ENCODE data around the gene AATF.

Gene AATF

DNA sequence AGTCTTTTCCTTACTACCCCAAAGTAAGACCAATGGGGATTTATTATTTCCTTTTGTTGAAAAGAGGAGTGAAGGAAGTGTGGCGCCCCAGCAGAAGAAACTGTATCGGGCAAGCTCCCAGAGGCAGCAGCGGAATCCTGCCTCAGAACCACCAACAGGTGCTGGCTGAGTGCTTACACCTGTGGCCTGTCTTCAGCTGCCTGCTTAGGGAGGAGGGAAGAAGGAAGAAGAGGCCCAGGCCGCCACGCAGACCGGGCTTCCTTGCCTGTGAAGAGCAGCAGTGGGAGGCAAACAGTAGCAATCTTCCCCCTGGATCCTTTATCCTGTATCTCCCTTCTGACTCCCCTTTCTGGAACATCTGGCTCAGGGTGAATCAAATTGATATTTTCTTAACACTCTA is 134.7 kb downstream of the AATF start:
- DNase-seq: no peak

DNA sequence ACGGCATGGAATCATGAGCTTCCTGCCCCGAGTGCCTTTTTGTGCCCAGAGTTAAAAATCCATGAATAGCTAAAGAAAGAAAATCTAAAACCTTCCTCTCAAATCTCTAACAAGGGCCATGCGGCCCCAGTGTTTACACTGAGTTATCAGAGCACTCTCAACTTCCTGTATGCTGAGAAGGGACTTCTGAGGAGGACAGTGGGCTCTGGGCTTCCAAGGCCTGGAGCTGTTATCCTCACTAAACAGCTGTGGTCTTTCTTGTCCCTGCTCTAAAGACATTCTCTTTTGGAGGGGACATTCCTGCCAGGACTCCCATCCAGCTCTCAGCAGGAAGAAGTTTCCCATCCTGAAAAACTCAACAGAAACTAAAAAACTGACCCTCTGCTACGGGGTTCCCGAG is 135.6 kb downstream of the AATF start:
- DNase-seq: no peak

DNA sequence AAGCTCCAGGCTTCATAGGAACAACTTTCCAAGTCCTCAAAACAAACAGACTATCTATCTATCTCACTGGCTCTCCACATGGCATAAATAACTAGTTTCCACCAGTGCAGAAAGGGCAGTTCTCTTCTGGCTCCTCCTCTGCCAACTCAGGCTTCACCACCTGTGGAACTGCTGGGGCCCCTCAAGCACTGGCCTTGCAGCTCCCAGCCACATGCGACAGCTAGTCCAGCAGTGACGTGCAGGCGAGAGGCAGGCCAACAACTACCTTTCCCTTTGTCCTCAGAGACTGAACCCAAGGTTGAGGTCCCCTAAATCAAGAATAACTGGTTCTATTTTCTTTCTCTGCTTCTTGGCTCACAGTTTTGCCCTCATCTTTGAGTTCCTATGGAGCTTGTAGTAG is 137.6 kb downstream of the AATF start:
- DNase-seq: no peak

DNA sequence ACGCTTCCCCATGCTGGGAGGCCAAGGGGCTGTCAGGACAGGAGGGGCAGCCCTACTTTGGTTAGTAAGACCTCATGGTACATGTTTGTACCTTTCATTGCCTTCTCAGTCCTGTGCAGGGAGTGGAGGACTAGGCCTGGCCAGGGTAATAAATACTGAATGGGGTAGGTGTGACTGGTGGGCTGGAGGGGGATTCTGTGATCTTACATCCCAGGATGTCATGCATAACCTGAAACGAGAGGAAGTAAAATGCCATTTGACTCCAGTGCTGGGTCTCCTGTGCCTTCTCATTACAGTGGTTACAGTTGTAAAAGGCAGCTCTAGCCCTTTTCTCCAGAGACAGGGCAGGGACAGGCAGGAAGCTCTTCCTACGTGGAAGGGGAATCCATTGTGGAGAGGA is 138.2 kb downstream of the AATF start:
- no peak for DNase-seq

DNA sequence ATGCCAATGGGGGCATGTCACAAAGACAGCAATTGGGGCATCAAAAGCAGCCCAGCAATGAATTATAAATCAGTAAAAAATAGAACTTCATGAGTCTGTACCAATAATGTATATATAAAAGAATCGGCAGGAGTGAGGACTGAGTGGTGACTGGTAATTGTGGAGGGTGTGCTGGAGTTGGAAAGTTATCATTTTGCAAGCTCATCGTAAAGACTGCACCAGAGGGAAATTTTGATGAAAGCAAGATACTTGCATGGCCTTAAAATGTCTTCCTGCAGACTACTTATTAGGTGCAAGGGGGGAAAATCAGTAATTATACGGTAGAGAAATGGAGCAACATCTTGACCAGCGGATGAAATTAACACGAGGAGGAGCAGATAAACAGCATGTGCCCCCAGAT is 138.9 kb downstream of the AATF start:
- no peak for DNase-seq

DNA sequence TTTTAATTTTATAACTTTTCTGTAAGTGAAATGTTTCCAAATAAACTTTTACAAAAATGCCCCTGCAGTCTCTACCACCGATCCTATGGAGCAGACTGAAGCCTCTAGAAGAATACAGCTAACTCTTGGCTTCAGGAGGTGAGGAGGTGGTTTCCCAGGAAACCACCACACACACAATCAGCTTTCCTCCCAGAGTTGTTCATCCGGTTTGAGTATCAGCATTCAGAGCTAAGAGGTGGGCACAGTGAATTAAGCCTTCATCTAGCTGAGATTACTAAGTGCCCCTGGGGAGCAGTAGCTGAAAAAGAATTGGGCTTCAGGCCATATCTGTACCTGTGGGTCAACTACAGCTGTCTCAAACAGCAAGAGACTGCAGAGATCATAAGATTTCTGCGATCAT is 139.7 kb downstream of the AATF start:
- no peak for DNase-seq

DNA sequence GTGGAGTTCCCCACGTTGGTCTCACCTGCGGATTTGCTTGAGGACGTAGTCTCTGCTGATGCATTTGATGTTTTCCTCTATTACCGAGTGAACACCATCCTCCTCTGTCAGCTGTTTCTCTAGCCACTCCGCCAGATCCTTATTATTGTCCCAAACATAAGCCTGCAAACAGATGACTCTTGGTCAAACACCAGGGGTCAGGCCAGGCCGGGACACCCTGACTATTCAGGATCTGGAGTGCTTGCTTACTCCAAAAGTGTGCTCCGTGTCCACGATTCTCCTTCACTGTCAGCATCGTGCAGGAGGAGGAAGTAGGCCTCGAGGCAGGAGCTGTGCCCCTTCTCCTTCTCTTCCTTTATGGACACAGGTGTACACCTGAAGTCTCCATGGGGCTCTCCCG is 140.2 kb downstream of the AATF start:
- DNase-seq: no peak

DNA sequence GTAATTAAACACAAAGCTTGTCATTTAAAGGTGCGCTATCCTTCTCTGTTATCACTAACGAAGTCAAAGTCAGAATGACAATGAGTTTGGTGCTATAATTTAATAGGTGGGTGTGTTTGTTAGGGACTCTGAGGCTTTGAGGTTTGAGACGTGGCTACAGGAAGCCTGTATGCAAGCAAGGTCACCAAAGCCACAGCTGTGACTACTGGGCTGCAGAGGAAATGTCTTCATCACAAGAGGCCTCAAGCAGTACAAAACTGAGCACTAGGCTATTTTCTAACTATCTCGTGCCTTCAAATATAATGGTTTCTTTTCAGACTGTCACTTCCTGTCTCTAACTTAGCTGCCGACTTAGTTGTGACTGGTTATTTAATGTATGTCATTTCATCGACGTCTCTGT is 141.2 kb downstream of the AATF start:
- DNase-seq: no peak

DNA sequence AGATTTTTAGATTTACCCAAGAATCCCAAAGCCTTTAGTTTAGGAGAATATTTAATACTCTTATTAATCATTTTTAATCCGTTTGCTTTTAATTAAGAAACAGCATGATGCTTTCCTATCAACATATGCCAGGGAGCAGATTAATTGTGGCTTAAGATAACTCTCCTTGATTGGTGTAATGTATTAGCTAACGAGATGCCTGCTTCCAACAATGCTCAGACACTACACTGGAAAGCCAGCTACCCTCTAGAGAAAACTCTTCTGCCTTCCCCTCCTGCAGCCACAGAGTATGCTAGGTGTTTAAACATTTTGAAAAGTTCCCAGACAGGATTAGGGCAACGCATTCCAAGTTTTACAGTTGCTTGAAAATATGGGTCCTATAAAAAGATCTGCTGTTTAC is 142.2 kb downstream of the AATF start:
- DNase-seq: no peak

DNA sequence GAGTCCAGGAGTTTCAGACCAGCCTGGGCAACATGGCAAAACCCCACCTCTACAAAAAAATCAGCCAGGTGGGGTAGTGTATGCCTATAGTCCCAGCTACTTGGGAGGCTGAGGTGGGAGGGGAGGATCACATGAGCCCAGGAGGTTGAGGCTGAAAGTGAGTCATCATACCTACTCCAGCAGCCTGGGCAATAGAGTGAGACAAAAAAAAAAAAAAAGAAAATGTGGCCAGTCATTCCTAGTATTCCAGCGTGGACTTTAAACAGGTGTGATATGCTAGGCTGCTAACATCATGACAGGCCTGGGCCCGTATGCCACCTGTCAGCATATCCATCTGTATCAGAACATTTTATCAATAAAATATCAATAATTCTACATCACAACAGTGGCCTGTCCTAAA is 143.3 kb downstream of the AATF start:
- DNase-seq: no peak

DNA sequence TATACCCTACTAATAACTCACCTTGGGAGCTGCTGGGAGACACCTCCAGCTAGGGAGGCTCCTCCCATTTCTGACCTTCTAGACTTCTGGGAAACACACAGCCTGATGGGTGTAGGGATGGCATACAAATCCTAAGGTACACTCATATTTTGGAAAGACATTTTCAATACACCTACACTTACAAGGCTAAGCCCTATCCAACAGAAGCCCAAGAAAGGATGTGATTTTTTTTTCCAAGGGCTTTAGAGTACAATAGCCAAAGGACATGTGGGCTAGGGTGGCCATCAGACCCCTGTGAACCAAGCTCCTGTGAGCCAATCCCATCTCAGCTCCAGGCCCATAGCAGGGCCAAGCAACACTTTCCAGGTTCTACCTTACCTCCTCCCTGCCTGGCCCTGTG is 143.9 kb downstream of the AATF start:
- DNase-seq: no peak

DNA sequence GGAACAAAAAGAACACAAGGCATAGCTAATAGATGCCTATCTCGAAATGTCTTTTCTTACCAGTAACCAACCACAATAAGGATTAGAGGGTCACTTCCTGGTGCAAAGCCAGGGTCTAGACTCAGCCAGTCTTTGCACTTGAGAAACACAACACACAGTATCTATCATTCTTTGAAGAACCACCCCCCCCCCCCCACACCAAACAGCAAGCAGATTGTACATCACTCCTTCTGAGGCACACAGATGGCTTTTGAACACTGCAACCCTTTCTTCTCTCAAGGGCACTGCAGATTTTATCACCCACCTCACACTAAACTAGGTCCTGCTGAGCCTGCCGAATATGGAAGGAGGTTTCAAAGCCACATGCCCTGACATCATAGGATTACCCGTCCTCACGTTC is 145.6 kb downstream of the AATF start:
- no peak for DNase-seq

DNA sequence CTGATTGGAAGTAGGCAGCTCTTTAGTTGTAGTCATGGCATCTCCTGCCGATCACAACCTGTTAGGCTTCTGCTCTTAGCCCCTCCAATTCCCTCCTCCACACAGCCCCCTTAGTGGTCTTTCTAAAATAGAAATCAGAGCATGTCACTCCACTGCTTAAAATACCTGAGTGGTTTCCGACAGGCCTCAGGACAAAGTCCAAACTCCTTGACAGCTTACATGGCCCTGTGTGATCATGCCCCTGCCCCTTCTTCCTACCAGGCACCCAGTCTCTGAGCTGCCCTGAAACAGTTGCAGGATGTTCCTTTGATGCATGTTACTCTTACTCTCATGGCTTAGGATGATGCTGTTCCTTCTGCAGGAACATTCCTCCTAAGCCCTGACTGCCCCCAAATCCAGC is 147.3 kb downstream of the AATF start:
- no peak for DNase-seq

DNA sequence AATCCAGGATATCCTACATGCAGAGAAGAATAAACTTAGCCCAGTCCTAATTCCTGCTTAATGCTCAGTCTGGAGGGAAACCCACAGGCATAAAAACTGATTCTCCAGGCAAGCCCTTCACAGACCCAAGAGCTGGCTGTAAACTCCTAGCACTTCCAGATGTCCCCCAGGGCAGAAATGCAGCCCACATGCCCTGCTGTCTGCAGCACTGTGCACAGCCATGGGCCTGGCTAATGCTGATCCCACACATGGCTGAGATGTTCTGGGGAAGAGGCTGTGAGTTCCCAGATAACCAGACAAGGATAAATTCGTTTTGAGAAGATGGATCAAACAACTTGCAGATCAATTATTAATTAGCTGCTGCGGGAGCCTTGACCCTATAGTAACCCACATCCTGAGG is 148.4 kb downstream of the AATF start:
- DNase-seq: no peak

DNA sequence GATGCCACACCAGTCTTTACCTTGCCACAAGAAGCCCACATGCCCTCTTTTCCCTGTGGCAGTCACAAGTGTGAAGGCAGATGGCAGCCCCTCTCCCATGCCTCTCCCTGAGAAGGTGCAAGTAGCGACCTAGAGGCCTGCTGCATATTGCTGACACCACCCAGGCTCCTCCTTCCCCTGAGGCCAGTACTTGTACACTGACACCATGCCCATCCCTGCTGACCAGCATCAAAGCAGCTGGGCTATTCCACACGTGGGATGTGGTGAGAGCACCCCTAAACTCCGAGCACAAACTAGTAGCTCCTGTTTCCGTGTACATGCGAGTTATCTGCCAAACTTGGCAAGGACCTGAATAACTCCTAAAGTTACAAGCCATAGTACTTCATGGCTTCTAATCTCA is 149.4 kb downstream of the AATF start:
- no peak for DNase-seq

DNA sequence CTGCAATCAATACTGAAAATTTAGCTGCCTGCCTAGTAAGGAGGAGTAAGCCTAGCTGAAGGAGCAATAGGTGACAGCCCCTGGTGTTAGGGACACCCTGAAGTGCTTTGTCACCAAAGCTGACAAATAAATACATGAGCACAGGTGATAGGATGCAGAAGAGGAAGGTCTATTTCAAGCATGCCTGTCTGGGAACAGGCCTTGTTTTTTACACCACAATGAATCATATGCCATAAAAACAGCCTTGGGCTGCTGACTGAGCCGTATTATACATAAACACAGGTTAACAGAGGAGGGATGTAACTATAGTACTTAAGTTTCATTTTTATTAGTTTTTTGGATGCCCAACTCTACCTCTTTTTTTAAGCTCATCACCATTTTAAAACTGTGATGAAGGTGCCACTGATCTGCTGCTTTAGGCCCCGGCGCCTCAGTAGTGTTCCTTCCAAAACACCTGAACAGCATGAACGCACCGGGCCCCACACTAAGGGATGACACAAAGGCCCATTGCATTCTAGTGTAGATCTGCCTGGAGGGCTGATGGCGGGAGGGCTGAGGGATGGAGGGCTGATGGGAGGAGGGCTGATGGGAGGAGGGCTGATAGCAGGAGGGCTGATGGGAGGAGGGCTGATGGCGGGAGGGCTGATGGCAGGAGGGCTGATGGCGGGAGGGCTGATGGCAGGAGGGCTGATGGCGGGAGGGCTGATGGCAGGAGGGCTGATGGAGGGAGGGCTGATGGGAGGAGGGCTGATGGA is 150.3 kb downstream of the AATF start:
- no peak for DNase-seq

DNA sequence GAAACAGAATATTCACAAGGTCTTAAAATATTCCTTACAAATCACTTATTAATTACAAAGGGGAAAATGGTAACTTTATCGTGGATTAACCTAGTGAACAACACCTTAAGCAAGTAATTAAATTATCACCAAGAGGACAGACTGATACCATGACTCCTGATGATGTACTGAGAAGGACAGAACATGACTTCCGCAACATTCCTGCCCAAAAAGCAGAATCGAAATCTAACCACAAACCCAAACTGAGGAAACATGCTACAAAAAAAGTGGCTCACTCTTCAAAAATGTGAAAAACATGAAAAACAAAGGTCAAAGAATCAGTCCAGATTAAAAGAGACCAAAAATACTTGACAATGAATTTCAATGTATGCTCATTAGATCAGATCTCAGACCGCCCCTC is 151.5 kb downstream of the AATF start:
- DNase-seq: peak; percentile 23

DNA sequence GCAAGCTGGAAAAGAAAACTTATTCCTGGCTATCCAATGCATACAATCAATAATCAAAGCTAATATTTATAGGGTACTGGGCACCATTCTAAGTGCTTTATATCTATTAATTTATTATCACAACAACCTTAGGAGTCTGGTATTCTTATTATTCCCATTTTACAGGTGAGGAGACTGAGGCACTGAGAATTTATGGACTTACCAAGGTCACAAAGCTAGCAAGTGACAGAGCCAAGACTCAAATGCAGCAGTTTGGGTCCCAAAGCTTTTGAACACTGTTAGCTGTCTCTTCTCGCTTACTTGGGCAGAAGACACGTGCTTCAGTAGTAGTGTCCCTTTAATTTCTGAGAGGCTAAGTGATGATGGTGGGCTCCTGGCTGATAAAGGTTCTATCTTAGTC is 152.6 kb downstream of the AATF start:
- DNase-seq: no peak

DNA sequence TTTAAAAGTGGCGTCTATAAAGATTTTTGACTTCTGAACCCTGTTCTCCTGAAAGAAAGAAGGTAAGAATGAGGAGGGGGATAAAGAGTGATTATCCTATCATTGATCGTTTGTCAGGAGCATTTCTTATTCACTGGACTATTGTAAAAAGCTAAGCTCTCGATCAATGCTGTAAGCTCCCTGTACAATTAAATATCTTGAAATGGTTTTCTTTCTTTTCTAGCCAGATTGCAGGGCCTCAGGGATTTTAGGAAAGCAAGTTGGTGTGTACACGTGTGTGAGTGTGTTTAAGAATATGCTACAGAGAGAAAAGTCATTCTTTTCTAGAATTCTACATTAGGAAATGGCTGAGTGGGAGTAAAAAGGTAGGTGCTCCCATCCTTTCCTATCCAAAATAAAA is 154.5 kb downstream of the AATF start:
- DNase-seq: no peak

DNA sequence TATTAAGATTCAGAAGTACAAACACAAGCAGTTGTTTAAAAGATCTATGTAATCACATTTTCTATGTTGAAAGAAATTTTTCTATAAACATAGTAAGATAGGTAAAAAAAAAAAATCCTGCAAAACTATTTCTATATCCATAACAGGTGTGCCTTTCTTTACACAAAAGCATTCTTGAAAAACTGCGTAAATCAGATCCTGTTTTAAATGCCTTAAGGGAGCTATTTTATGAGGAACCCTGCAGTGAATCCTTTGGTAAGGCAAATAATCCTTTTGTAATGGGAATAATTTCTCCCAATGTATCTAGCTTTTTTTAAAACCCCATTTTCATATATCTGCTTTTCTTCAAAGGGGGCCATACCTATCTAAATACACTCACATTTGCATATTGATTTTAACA is 157.3 kb downstream of the AATF start:
- DNase-seq: no peak

Data from fibroblast of skin of scalp (primary cell).